Motor neuron (in vitro differentiated cells): Measurements from ENCODE around the gene RRH. TPM values are rescaled to one million over a fixed set of nuclear protein-coding genes. Genes with fewer than 3 reads are reported as not detected.

Experiments
- ATAC-seq, 8 experiments: fragments of 200-7000 bp; cut with Tn5 transposase; replicated peaks in 6 of 8; 2 replicates each; pipeline ENCODE4 v1.8.0; 2021; ENCODE audit warnings: mild to moderate bottlenecking in 8 of 8, moderate library complexity in 8 of 8
- H3K27ac ChIP-seq, 2 donors: fragments of 250-450 bp; sonication (Bioruptor Pico); 2 replicates each; pipeline ENCODE4 v1.9.0; 2021; ENCODE audit warnings: antibody characterized with exemption in 2 of 2, mild to moderate bottlenecking in 2 of 2, moderate library complexity in 1 of 2
- H3K4me1 ChIP-seq, 2 donors: fragments of 250-450 bp; sonication (Bioruptor Pico); replicated peaks in 1 of 2; 2 replicates each; pipeline ENCODE4 v1.6.1; 2021; ENCODE audit warnings: antibody characterized with exemption in 2 of 2, mild to moderate bottlenecking in 2 of 2, moderate library complexity in 1 of 2
- H3K4me3 ChIP-seq, 5 donors: fragments of 250-450 bp; sonication (Bioruptor Pico); 2 replicates each; pipeline ENCODE4 v1.9.0; 2021; ENCODE audit warnings: antibody characterized with exemption in 5 of 5, mild to moderate bottlenecking in 5 of 5, moderate library complexity in 4 of 5
- WGBS, 10 experiments: fragments of 450-650 bp; shearing (Covaris generic); methylation state at CpG; one replicate each; pipeline ENCODE4 v1.0.0; 2022; 5-methylcytosine and 5-hydroxymethylcytosine counted together
- in situ Hi-C, 9 experiments: fragments of 400-800 bp; cut with MboI; loops; one replicate each; pipeline ENCODE4 v1.15.0; 2021; ENCODE audit warnings: low sequenced_read_pairs in 9 of 9, low pct_unique_long_range_greater_than_20kb in 2 of 9; ENCODE audit not compliant: unreplicated experiment in 9 of 9
- total RNA-seq, 8 experiments: library from RNA; unstranded; fragments of 300-600 nt; gene quantifications; 2 replicates each; pipeline versions ENCODE4 v1.2.3 to v1.2.4, GENCODE V29; 2022

RRH gene
- total RNA-seq, 8 experiments from 2014 or later: 0.14 to 0.81 (median 0.40) TPM; not detected in 4

GRCh38 chr4:109811707-109812106 lies 16.1 kb upstream of the RRH start:
- no peak for ATAC-seq
- Histone ChIP-seq H3K4me1 (peaks cover 6 to 12% of the 10 kb centered on the region in 2 donors), H3K27ac (no peak overlapping the region), H3K4me3 (no peak overlapping the region)
- in situ Hi-C loops: loop anchor here in 3 of 9 experiments (25.0 kb wide), 2 partner anchors 274 to 374 kb away; partner anchors contain the start of gene SEC24B (in 2 of the 3)
- WGBS, 10 experiments: 34 to 75% (median 63%) methylated on average over 2 to 3 of the region's 3 CpGs

GRCh38 chr4:109815151-109816081 lies 12.4 kb upstream of the RRH start, which contains the start of gene GAR1:
Gene GAR1 (plus strand): TSS chr4:109815762. CDS start chr4:109816165, 403 bp downstream.
- peaks cover 11 to 15% of the 10 kb centered on the region in 2 donors for H3K4me1 ChIP-seq
- ATAC-seq: peak; percentile 93 to 98 (median 96)
- peak within 1 kb of the TSS; percentile 90 to 99 for H3K27ac ChIP-seq
- in situ Hi-C loops: loop anchor here in 3 of 9 experiments (25.0 kb wide), 2 partner anchors 278 to 378 kb away; partner anchors contain the start of gene SEC24B (in 2 of the 3)
- 0 to 14% (median 3%) methylated on average over 4 to 30 of the region's 53 CpGs; no CpG with 5 or more reads in 1 of the 10 experiments for WGBS, 10 experiments
- peak within 1 kb of the TSS; percentile 59 to 97 (median 70) for H3K4me3 ChIP-seq

- Histone ChIP-seq H3K27ac (peak overlapping the region; percentile 90 to 99), H3K4me1 (peaks cover 10 to 11% of the 10 kb centered on the region in 2 donors), H3K4me3 (peak overlapping the region; percentile 59 to 97 (median 70))
- in situ Hi-C loops: loop anchor here in 3 of 9 experiments (25.0 kb wide), 2 partner anchors 279 to 379 kb away; partner anchors contain the start of gene SEC24B (in 2 of the 3)
- 0% methylated on average over 1 to 4 of the region's 19 CpGs; no CpG with 5 or more reads in 7 of the 10 experiments for WGBS, 10 experiments
- ATAC-seq: peak in 2 of 8 experiments; percentile 2 to 6
These were observed 11.7 kb upstream of the RRH start for GRCh38 chr4:109816082-109816442.

- in situ Hi-C loops: loop anchor here in 3 of 9 experiments (25.0 kb wide), 2 partner anchors 280 to 380 kb away; partner anchors contain the start of gene SEC24B (in 2 of the 3)
- H3K4me3 ChIP-seq: peak overlapping the region; percentile 59 to 97 (median 70)
- WGBS, 10 experiments: 62 to 100% (median 83%) methylated on average over 1 of the region's 1 CpG
- no peak for ATAC-seq
- H3K4me1 ChIP-seq: peaks cover 10 to 11% of the 10 kb centered on the region in 2 donors
- no peak overlapping the region for H3K27ac ChIP-seq
These were observed 10.9 kb upstream of the RRH start for GRCh38 chr4:109816894-109817293.

GRCh38 chr4:109818268-109818667 lies 9.5 kb upstream of the RRH start:
- H3K4me3 ChIP-seq: no peak overlapping the region
- WGBS, 10 experiments: 80 to 100% (median 98%) methylated on average over 1 to 4 of the region's 4 CpGs; no CpG with 5 or more reads in 2 of the 10 experiments
- H3K27ac ChIP-seq: no peak overlapping the region
- in situ Hi-C loops: loop anchor here in 3 of 9 experiments (25.0 kb wide), 2 partner anchors 281 to 381 kb away; partner anchors contain the start of gene SEC24B (in 2 of the 3)
- no peak for ATAC-seq
- peaks cover 10 to 11% of the 10 kb centered on the region in 2 donors for H3K4me1 ChIP-seq

- peak in 2 of 8 experiments; percentile 3 to 68 for ATAC-seq
- H3K4me1 ChIP-seq: peaks cover 5 to 9% of the 10 kb centered on the region in 2 donors
- in situ Hi-C loops: loop anchor here in 3 of 9 experiments (25.0 kb wide), 2 partner anchors 283 to 383 kb away; partner anchors contain the start of gene SEC24B (in 2 of the 3)
- 0 to 95% (median 77%) methylated on average over 1 to 2 of the region's 2 CpGs for WGBS, 10 experiments
- no peak overlapping the region for H3K27ac ChIP-seq
- no peak overlapping the region for H3K4me3 ChIP-seq
These were observed 7.2 kb upstream of the RRH start for GRCh38 chr4:109820563-109820962.

- WGBS, 10 experiments: 36 to 100% (median 85%) methylated on average over 1 to 2 of the region's 2 CpGs; no CpG with 5 or more reads in 2 of the 10 experiments
- H3K4me3 ChIP-seq: no peak overlapping the region
- no peak overlapping the region for H3K27ac ChIP-seq
- no peak for ATAC-seq
- in situ Hi-C loops: loop anchor here in 3 of 9 experiments (25.0 kb wide), 2 partner anchors 284 to 384 kb away; partner anchors contain the start of gene SEC24B (in 2 of the 3)
- H3K4me1 ChIP-seq: peaks cover 5 to 9% of the 10 kb centered on the region in 2 donors
These were observed 6.6 kb upstream of the RRH start for GRCh38 chr4:109821185-109821584.

- in situ Hi-C loops: loop anchor here in 1 of 9 experiments (25.0 kb wide), 1 partner anchor 136 kb away; no protein-coding TSS in a partner anchor
- no peaks in the 10 kb centered on the region for H3K4me1 ChIP-seq
- ATAC-seq: peak in 3 of 8 experiments; percentile 20 to 48 (median 47)
- H3K27ac ChIP-seq: no peak overlapping the region
- no peak overlapping the region for H3K4me3 ChIP-seq
These were observed 1.1 kb upstream of the RRH start for GRCh38 chr4:109826719-109827118.

GRCh38 chr4:109833756-109834155 lies 6.0 kb downstream of the RRH start:
- no peak overlapping the region for H3K4me3 ChIP-seq
- no peak for ATAC-seq
- in situ Hi-C loops: loop anchor here in 2 of 9 experiments (10.0 to 25.0 kb wide), 2 partner anchors 129 to 409 kb away; no protein-coding TSS in a partner anchor
- no peak overlapping the region for H3K27ac ChIP-seq
- WGBS, 10 experiments: 90 to 100% (median 97%) methylated on average over 1 to 4 of the region's 4 CpGs
- no peaks in the 10 kb centered on the region for H3K4me1 ChIP-seq

- no peak for ATAC-seq
- in situ Hi-C loops: loop anchor here in 2 of 9 experiments (10.0 to 25.0 kb wide), 2 partner anchors 125 to 412 kb away; no protein-coding TSS in a partner anchor
- H3K4me3 ChIP-seq: no peak overlapping the region
- H3K27ac ChIP-seq: no peak overlapping the region
- WGBS, 10 experiments: 80 to 100% (median 95%) methylated on average over 1 to 3 of the region's 3 CpGs; no CpG with 5 or more reads in 2 of the 10 experiments
- H3K4me1 ChIP-seq: no peaks in the 10 kb centered on the region
These were observed 9.2 kb downstream of the RRH start for GRCh38 chr4:109836985-109837384.

GRCh38 chr4:109846395-109847098 lies 18.8 kb downstream of the RRH start:
- Histone ChIP-seq H3K27ac (no peak overlapping the region), H3K4me3 (no peak overlapping the region), H3K4me1 (no peaks in the 10 kb centered on the region)
- WGBS, 10 experiments: 27 to 86% (median 74%) methylated on average over 3 to 6 of the region's 6 CpGs
- in situ Hi-C loops: loop anchor here in 1 of 9 experiments (25.0 kb wide), 1 partner anchor 116 kb away; no protein-coding TSS in a partner anchor
- peak in 1 of 8 experiments; percentile 18 for ATAC-seq

- Histone ChIP-seq H3K4me3 (no peak within 1 kb of the TSS), H3K27ac (no peak within 1 kb of the TSS), H3K4me1 (no peaks in the 10 kb centered on the region)
- 62 to 100% (median 80%) methylated on average over 1 to 5 of the region's 5 CpGs; no CpG with 5 or more reads in 1 of the 10 experiments for WGBS, 10 experiments
- in situ Hi-C loops: loop anchor here in 1 of 9 experiments (25.0 kb wide), 1 partner anchor 114 kb away; no protein-coding TSS in a partner anchor
- ATAC-seq: no peak
These were observed 20.2 kb downstream of the RRH start, which contains the start of gene LRIT3 for GRCh38 chr4:109847896-109848442. Gene LRIT3 (plus strand): TSS chr4:109848107. CDS start chr4:109848202, 95 bp downstream.
